Neural cell (in vitro differentiated cells): Measurements from ENCODE around the gene POLN. TPM values are rescaled to one million over a fixed set of nuclear protein-coding genes. Genes with fewer than 3 reads are reported as not detected.

Experiments
- H2AFZ ChIP-seq: fragments of 200-600, 300-800 bp; sonication (generic), shearing (Covaris generic); 2 replicates; pipeline ENCODE4 v1.6.0; 2014; ENCODE audit warnings: low read depth, mild to moderate bottlenecking, antibody characterized with exemption, low read length, moderate library complexity
- H3F3A ChIP-seq: fragments of 200-600 bp; shearing (Covaris generic); 2 replicates; pipeline ENCODE4 v1.6.1; 2016; ENCODE audit warnings: mild to moderate bottlenecking, moderate library complexity, mixed read lengths, antibody characterized with exemption, low read length; ENCODE audit not compliant: insufficient read depth, poor library complexity, severe bottlenecking
- H3K27ac ChIP-seq: fragments of 200-600, 300-800 bp; sonication (generic), shearing (Covaris generic); 2 replicates; pipeline ENCODE4 v1.5.1; 2014; ENCODE audit warnings: mild to moderate bottlenecking, low read length, moderate library complexity
- H3K27me3 ChIP-seq: fragments of 300-800, 200-600 bp; sonication (generic), shearing (Covaris generic); 2 replicates; pipeline ENCODE4 v1.6.0; 2014; ENCODE audit warnings: mild to moderate bottlenecking, low read depth, low read length, moderate library complexity; ENCODE audit not compliant: insufficient read depth
- H3K36me3 ChIP-seq: fragments of 300-800, 200-600 bp; sonication (generic), shearing (Covaris generic); 2 replicates; pipeline ENCODE4 v1.5.1; 2014; ENCODE audit warnings: mild to moderate bottlenecking, antibody characterized with exemption, low read length, moderate library complexity; ENCODE audit not compliant: insufficient read depth
- H3K4me2 ChIP-seq: fragments of 300-800, 200-600 bp; sonication (generic), shearing (Covaris generic); 2 replicates; pipeline ENCODE4 v1.6.0; 2014; ENCODE audit warnings: mild to moderate bottlenecking, low read length
- H3K4me3 ChIP-seq: fragments of 300-800, 200-600 bp; sonication (generic), shearing (Covaris generic); 2 replicates; pipeline ENCODE4 v1.5.1; 2014; ENCODE audit warnings: mild to moderate bottlenecking, low read length, moderate library complexity
- H3K79me2 ChIP-seq: fragments of 200-600 bp; shearing (Covaris generic); replicated peaks from 2 replicates; pipeline ENCODE4 v1.6.0; 2014; ENCODE audit warnings: mild to moderate bottlenecking, low read length, moderate library complexity; ENCODE audit not compliant: insufficient read depth
- H3K9ac ChIP-seq: fragments of 300-800, 200-600 bp; sonication (generic), shearing (Covaris generic); 2 replicates; pipeline ENCODE4 v1.6.1; 2016; ENCODE audit warnings: mild to moderate bottlenecking, low read length, mixed read lengths
- H3K9me2 ChIP-seq: fragments of 200-600 bp; shearing (Covaris generic); 2 replicates; pipeline ENCODE4 v1.6.1; 2016; ENCODE audit warnings: mild to moderate bottlenecking, low read length, mixed read lengths; ENCODE audit not compliant: insufficient read depth
- H3K9me3 ChIP-seq: fragments of 200-600, 300-800 bp; sonication (generic), shearing (Covaris generic); 2 replicates; pipeline ENCODE4 v1.6.1; 2016; ENCODE audit warnings: mild to moderate bottlenecking, mixed run types, low read length, moderate library complexity, mixed read lengths
- H4K20me1 ChIP-seq: fragments of 200-600 bp; shearing (Covaris generic); 2 replicates; pipeline ENCODE4 v1.6.1; 2016; ENCODE audit warnings: mild to moderate bottlenecking, mixed run types; ENCODE audit not compliant: insufficient read depth
- EP300 ChIP-seq: fragments of 450-650 bp; conservative IDR thresholded peaks from 2 replicates; pipeline ENCODE4 v1.6.1; 2014; ENCODE audit warnings: antibody characterized with exemption, mild to moderate bottlenecking, moderate library complexity; ENCODE audit not compliant: poor library complexity, severe bottlenecking
- EZH2 ChIP-seq: fragments of 200-600, 300-800 bp; shearing (Covaris generic), sonication (generic); IDR thresholded peaks from 2 replicates; pipeline ENCODE4 v1.6.1; 2014; ENCODE audit warnings: antibody characterized with exemption, low read length, borderline replicate concordance, mild to moderate bottlenecking; ENCODE audit not compliant: insufficient read depth, poor library complexity, severe bottlenecking
- MXI1 ChIP-seq: fragments of 450-650 bp; conservative IDR thresholded peaks from 2 replicates; pipeline ENCODE4 v1.6.1; 2014; ENCODE audit warnings: antibody characterized with exemption, mild to moderate bottlenecking; ENCODE audit not compliant: poor library complexity, severe bottlenecking
- POLR2AphosphoS5 ChIP-seq: IDR thresholded peaks from 2 replicates; pipeline ENCODE4 v1.6.1; 2012
- RAD21 ChIP-seq: fragments of 450-650 bp; conservative IDR thresholded peaks from 2 replicates; pipeline ENCODE4 v1.6.1; 2014; ENCODE audit warnings: antibody characterized with exemption, mild to moderate bottlenecking, moderate library complexity
- SMC3 ChIP-seq: fragments of 450-650 bp; conservative IDR thresholded peaks from 2 replicates; pipeline ENCODE4 v1.6.1; 2014; ENCODE audit warnings: antibody characterized with exemption, mild to moderate bottlenecking, moderate library complexity; ENCODE audit not compliant: poor library complexity
- TAF1 ChIP-seq: IDR thresholded peaks from 2 replicates; pipeline ENCODE4 v1.6.1; 2012; ENCODE audit warnings: low read depth
- polyA plus RNA-seq: library from polyadenylated mRNA; depleted of rRNA; stranded (reverse); fragments of >200 nt; gene quantifications from 2 replicates; pipeline ENCODE4 v1.2.3, GENCODE V29; 2014
- TF ChIP-seq, protein P1 (sequence below): fragments of 450-650 bp; IDR thresholded peaks from 2 replicates; pipeline ENCODE4 v1.5.1; 2014; ENCODE audit warnings: antibody characterized with exemption, mild to moderate bottlenecking, moderate library complexity; ENCODE audit not compliant: poor library complexity, severe bottlenecking
- TF ChIP-seq, protein P2 (sequence below): IDR thresholded peaks from 2 replicates; pipeline ENCODE4 v1.6.1; 2012; ENCODE audit warnings: borderline replicate concordance

POLN gene
- polyA plus RNA-seq, 1 donor from 2014 or later, result 1.1 TPM

DNA sequence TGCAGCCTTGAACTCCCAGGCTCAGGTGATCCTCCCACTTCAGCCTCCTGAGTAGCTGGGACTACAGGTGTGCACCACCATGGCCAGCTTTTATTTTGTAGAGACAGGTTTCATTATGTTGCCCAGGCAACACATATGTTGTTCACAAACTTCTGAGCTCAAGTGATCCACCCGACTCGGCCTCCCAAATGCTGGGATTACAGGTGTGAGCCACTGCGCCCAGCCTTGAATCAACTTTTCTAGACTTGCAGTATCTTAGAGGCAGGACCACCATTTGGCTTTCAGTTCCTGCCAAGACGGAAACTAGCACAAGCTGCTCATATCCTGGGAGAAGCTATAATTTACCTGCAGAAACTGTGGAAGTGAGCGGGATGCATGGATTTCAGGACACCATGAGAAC, 162.9 kb downstream of the POLN start:
- no peaks in the 10 kb centered on the region for H3K27me3 ChIP-seq
- H3K4me2 ChIP-seq, result no peak overlapping the region
- no peak overlapping the region for H3K27ac ChIP-seq
- H3K4me3 ChIP-seq, result no peak overlapping the region
- no peak overlapping the region for H3K9ac ChIP-seq
- no peaks in the 10 kb centered on the region for H3K36me3 ChIP-seq
- H3K79me2 ChIP-seq, result no peaks in the 10 kb centered on the region
- no peaks in the 10 kb centered on the region for H4K20me1 ChIP-seq
- no peaks in the 10 kb centered on the region for H3F3A ChIP-seq
- H3K9me3 ChIP-seq, result no peaks in the 10 kb centered on the region
- no peak for TF ChIP-seq EZH2
- TF ChIP-seq EP300, result no peak
- TF ChIP-seq POLR2AphosphoS5, result no peak
- no peak for TF ChIP-seq RAD21
- no peak for TF ChIP-seq MXI1
- H2AFZ ChIP-seq, result no peak overlapping the region
- H3K9me2 ChIP-seq, result no peaks in the 10 kb centered on the region

DNA sequence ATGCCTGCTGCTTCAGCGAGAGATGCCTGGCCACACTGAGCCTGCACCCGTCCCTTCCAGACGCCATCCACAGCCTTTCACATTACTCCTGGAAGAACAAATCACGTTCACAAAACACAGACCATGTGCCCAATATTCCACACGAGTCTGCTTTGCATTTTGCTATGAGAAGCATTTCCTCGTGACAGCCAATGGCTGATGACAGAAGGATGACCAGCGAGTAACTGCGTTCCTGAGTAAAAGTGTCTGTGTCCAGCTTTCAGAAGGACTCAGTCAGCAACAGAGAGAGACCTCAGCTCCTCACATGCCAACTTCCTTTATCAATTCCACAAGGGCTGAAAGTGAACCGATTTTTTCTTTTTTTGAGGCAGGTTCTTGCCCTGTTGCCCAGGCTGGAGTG, 163.3 kb downstream of the POLN start:
- no peak overlapping the region for H3K9ac ChIP-seq
- H3K9me2 ChIP-seq, result no peaks in the 10 kb centered on the region
- H4K20me1 ChIP-seq, result no peaks in the 10 kb centered on the region
- no peaks in the 10 kb centered on the region for H3K79me2 ChIP-seq
- H2AFZ ChIP-seq, result no peak overlapping the region
- H3K4me2 ChIP-seq, result no peak overlapping the region
- no peak overlapping the region for H3K4me3 ChIP-seq
- H3K36me3 ChIP-seq, result no peaks in the 10 kb centered on the region
- no peaks in the 10 kb centered on the region for H3K9me3 ChIP-seq
- TF ChIP-seq, protein P1, sequence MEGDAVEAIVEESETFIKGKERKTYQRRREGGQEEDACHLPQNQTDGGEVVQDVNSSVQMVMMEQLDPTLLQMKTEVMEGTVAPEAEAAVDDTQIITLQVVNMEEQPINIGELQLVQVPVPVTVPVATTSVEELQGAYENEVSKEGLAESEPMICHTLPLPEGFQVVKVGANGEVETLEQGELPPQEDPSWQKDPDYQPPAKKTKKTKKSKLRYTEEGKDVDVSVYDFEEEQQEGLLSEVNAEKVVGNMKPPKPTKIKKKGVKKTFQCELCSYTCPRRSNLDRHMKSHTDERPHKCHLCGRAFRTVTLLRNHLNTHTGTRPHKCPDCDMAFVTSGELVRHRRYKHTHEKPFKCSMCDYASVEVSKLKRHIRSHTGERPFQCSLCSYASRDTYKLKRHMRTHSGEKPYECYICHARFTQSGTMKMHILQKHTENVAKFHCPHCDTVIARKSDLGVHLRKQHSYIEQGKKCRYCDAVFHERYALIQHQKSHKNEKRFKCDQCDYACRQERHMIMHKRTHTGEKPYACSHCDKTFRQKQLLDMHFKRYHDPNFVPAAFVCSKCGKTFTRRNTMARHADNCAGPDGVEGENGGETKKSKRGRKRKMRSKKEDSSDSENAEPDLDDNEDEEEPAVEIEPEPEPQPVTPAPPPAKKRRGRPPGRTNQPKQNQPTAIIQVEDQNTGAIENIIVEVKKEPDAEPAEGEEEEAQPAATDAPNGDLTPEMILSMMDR, result no peak
- TF ChIP-seq POLR2AphosphoS5, result no peak
- no peak for TF ChIP-seq RAD21
- TF ChIP-seq MXI1, result no peak
- TF ChIP-seq, protein P2, sequence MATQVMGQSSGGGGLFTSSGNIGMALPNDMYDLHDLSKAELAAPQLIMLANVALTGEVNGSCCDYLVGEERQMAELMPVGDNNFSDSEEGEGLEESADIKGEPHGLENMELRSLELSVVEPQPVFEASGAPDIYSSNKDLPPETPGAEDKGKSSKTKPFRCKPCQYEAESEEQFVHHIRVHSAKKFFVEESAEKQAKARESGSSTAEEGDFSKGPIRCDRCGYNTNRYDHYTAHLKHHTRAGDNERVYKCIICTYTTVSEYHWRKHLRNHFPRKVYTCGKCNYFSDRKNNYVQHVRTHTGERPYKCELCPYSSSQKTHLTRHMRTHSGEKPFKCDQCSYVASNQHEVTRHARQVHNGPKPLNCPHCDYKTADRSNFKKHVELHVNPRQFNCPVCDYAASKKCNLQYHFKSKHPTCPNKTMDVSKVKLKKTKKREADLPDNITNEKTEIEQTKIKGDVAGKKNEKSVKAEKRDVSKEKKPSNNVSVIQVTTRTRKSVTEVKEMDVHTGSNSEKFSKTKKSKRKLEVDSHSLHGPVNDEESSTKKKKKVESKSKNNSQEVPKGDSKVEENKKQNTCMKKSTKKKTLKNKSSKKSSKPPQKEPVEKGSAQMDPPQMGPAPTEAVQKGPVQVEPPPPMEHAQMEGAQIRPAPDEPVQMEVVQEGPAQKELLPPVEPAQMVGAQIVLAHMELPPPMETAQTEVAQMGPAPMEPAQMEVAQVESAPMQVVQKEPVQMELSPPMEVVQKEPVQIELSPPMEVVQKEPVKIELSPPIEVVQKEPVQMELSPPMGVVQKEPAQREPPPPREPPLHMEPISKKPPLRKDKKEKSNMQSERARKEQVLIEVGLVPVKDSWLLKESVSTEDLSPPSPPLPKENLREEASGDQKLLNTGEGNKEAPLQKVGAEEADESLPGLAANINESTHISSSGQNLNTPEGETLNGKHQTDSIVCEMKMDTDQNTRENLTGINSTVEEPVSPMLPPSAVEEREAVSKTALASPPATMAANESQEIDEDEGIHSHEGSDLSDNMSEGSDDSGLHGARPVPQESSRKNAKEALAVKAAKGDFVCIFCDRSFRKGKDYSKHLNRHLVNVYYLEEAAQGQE, result no peak
- TF ChIP-seq EP300, result no peak
- TF ChIP-seq SMC3, result no peak
- TF ChIP-seq EZH2, result no peak
- no peak for TF ChIP-seq TAF1
- no peaks in the 10 kb centered on the region for H3F3A ChIP-seq
- H3K27me3 ChIP-seq, result no peaks in the 10 kb centered on the region
- no peak overlapping the region for H3K27ac ChIP-seq
